Ovary (tissue), 3 donors: ENCODE data around the gene SLC5A11.

Experiments used
- EP300 ChIP-seq: sonication (generic); formaldehyde crosslinking; IDR thresholded peaks from one replicate; pipeline ENCODE4 v1.6.1; 2017; ENCODE audit warnings: antibody characterized with exemption
- POLR2A ChIP-seq: fragments of 450-650 bp; IDR thresholded peaks from one replicate; pipeline ENCODE4 v1.6.1; 2017; ENCODE audit warnings: antibody characterized with exemption, mild to moderate bottlenecking, moderate library complexity
- TF ChIP-seq, protein P1 (sequence below), 3 donors: fragments of 450-650 bp in 2 of 3; fragments of 200-600 bp in 1 of 3; IDR thresholded peaks; one replicate each; pipeline versions ENCODE4 v1.5.1 to v1.8.0; 2016 to 2022; ENCODE audit warnings: antibody characterized with exemption in 3 of 3, mild to moderate bottlenecking in 1 of 3
- donor health status: DM: no; HTN: no; CAD: no.

DNA sequence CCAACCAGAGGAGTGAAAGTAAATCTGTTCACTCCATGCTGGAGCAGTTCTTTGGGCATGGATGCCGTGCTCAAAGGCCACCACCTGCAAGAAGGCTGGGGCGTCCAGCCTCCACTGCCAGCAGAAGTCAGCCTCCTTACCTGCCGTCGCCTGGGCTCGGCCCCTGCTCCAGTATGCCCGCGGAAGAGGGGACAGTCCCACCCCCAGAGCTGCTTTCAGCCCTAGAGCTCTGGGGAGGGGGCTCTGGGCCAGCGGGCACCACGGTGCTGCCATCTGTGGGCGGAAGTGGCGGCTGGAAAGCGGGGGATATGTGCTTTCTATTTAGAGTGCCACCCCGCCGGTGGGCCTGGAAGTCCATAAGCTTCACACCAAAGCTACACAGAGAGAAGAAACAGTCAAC lies 93.5 kb downstream of the SLC5A11 start:
- TF ChIP-seq, protein P1, sequence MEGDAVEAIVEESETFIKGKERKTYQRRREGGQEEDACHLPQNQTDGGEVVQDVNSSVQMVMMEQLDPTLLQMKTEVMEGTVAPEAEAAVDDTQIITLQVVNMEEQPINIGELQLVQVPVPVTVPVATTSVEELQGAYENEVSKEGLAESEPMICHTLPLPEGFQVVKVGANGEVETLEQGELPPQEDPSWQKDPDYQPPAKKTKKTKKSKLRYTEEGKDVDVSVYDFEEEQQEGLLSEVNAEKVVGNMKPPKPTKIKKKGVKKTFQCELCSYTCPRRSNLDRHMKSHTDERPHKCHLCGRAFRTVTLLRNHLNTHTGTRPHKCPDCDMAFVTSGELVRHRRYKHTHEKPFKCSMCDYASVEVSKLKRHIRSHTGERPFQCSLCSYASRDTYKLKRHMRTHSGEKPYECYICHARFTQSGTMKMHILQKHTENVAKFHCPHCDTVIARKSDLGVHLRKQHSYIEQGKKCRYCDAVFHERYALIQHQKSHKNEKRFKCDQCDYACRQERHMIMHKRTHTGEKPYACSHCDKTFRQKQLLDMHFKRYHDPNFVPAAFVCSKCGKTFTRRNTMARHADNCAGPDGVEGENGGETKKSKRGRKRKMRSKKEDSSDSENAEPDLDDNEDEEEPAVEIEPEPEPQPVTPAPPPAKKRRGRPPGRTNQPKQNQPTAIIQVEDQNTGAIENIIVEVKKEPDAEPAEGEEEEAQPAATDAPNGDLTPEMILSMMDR (IDR thresholded peaks at IDR 0.05): no peak
- no peak for TF ChIP-seq EP300
- TF ChIP-seq POLR2A: no peak
